HG03457 (cell line): ENCODE data around the gene ABCC12.
"Not testable (repeated sequence)": the region's sequence is repeated elsewhere in the genome, so short reads cannot be mapped to it uniquely, and the experiment has no call there.

ENCODE experiments used
- ATAC-seq: cut with Tn5 transposase; IDR thresholded peaks from one replicate; pipeline ENCODE4 v1.9.1; 2021; ENCODE audit warnings: moderate number of reproducible peaks; ENCODE audit not compliant: unreplicated experiment

Gene ABCC12

GRCh38 chr16:48166617-48167016, 10.8 kb upstream of the ABCC12 start:
- ATAC-seq: not testable (repeated sequence)

DNA sequence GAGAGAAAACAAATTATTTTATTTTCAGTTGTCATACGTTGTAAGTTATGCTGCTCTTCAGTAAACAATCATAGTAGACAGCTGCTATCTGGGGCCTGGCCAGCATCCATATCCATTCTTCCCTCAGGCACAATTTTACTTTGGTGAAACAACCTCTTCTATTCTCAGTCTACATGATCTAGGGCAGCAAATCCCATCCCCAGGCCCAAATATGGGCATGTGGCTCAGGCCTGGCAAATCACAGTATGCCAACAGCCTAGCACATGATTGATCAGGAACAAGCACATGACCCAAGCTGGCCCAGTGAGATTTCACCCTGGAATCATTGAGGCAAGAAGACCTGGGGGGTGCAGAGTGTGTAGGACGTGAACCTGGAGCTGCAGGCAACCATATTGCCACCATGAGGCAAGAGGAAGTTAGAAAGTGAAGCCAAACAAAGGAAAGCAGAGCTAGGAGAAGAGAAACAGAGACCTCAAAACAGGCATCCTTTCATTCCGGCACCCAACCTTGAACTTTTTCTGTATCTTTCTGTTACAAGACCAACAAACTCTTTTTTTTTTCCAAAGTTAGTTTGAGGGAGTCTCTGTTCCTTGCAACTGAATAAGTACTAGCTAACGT, 10.3 kb upstream of the ABCC12 start:
- ATAC-seq: no peak

- ATAC-seq: peak; percentile 68
Observed at GRCh38 chr16:48164907-48165715, 9.3 kb upstream of the ABCC12 start.

DNA sequence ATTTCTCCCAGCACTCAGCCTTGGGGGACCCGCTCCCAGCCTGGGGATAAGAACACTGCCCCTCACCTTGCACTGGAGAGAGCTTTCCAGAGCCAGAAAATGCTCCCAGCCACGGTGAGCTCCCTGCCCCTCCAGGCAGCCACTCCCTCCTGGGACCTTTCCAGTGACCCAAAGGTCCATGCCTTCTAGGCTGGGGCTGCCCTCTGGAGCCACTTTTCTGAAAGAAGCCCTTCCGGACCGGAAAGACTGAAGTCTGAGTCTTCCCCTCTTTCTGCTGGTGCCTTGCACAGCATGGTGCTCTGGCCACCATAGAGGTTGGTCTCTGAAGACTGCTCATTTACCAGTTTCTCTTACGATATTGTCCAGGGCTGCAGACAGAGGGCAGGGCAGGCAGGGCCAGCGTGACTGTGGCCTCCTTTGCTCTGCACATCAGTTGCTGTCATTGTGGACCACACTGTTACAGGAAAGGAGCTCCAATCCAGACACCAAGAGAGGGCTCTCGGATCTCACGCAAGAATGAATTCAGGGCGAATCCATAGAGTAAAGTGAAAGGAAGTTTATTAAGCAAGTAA, 7.1 kb upstream of the ABCC12 start:
- no peak for ATAC-seq

GRCh38 chr16:48161906-48162305, 6.1 kb upstream of the ABCC12 start:
- ATAC-seq: no peak

- no peak for ATAC-seq
Observed at GRCh38 chr16:48160575-48160974, 4.8 kb upstream of the ABCC12 start.

DNA sequence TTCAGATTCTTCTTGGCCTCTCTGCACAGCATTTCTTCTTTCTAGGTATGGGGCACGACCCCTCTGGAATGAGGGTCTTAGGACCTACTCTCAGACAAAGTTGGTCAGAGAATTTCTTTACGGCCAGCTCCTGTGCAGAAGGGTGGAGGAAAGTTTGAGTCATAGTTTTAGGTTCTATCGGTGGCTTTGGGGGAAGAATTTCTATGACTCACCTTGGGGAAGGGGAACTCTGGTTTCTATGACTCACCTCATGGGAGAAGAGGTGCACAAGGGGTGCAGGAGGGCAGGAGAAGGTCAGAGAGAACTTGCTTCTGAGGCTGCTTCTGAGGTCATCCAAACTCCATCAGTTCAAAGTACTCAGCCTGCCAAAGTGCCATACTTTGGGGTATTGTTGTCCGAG, 2.5 kb upstream of the ABCC12 start:
- peak; percentile 76 for ATAC-seq

GRCh38 chr16:48157794-48158193, 2.0 kb upstream of the ABCC12 start:
- ATAC-seq: no peak

GRCh38 chr16:48157302-48157701, 1.5 kb upstream of the ABCC12 start:
- ATAC-seq: no peak

DNA sequence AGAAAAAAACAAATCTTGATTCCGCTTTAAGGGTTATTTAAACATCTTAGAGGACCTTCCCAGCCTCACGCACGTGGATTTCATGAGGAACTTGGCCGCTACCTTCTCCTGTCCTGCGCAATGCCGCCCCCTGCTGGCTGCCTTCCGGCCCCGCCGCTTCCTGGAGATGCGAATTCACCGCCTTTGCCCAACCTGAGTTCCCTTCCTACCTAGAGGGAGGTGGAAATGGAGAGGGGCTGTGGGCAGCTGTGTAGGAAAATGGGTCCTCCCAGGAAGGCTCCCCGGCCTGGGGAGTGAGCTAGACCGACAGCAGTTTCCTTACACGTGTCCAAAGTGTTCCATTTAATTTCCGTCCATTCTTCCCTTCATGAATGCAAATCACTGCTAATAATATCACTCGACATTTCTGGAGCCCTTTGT, 1.0 kb upstream of the ABCC12 start:
- ATAC-seq: no peak

GRCh38 chr16:48153774-48154173, 2.0 kb downstream of the ABCC12 start:
- no peak for ATAC-seq

DNA sequence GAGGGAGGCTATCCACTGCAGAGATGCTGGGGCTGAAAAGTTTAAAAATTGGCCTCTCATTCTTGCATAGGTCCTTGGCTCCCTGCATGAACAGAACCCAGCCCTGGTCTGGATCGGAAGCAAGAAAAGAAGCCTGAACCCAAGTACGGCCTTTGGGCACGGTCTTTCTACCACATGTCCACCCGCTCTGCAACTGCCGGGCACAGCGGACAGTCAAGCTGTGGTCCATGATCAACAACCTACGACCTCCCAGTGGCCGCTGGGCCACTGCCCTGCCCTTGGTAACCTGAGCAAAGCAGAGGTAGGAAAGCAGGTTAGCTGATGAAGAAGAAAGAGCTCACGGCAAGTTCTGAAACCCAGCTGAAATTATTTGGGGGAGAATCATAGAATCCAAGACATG, 3.6 kb downstream of the ABCC12 start:
- ATAC-seq: no peak

- ATAC-seq: no peak
Observed at GRCh38 chr16:48150707-48151106, 5.1 kb downstream of the ABCC12 start.

- no peak for ATAC-seq
Observed at GRCh38 chr16:48146710-48147109, 9.1 kb downstream of the ABCC12 start.

- no peak for ATAC-seq
Observed at GRCh38 chr16:48146131-48146530, 9.7 kb downstream of the ABCC12 start.

- no peak for ATAC-seq
Observed at GRCh38 chr16:48143812-48144368, 11.9 kb downstream of the ABCC12 start.

- no peak for ATAC-seq
Observed at GRCh38 chr16:48140821-48141220, 15.0 kb downstream of the ABCC12 start.

DNA sequence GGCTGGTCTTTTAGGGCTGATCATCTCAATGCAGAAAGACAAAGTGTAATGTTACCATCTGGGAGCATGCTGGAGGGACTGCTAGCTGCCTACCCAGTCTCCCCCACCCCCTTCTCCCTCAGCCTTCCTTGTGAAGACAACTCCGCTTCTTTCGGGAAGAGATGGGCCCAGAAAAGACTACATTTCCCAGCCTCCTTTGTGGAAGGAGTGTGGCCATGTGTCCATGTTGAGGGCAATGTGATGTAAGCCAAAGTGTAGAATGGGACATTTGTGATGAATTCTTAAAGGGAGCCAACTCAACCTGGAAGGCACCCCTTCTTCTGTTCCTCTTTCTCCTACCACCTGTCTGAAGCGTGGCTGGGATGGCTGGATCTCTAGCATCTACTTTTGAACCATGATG, 16.3 kb downstream of the ABCC12 start:
- ATAC-seq: no peak

DNA sequence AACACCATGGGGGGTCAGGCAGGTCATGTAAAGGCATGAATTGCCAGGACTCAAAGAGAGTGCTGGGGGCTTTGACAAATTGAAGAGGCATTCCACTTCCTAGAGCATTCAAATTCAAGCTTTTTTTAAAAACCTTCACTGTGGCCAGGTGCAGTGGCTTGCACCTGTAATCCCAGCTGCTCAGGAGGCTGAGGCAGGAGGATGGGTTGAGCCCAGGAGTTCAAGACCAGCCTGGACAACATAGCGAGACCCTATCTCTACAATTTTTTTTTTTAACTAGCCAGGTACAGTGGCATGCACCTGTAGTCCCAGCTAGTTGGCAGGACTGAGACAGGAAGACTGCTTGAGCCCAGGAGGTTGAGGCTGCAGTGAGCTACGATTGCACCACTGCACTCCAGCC, 17.2 kb downstream of the ABCC12 start:
- ATAC-seq: no peak

GRCh38 chr16:48137822-48138221, 18.0 kb downstream of the ABCC12 start:
- ATAC-seq: no peak

- no peak for ATAC-seq
Observed at GRCh38 chr16:48136547-48137360, 19.0 kb downstream of the ABCC12 start.
